ENCODE results near the gene TIAM1. TPM values are rescaled to one million over a fixed set of nuclear protein-coding genes. Genes with fewer than 3 reads are reported as not detected.
A peak's percentile ranks its signal among the peaks of the same experiment; 100 is the strongest.

TIAM1 gene
- total RNA-seq, 2 experiments from 2014 or later: 15.0 to 25.1 TPM

DNA sequence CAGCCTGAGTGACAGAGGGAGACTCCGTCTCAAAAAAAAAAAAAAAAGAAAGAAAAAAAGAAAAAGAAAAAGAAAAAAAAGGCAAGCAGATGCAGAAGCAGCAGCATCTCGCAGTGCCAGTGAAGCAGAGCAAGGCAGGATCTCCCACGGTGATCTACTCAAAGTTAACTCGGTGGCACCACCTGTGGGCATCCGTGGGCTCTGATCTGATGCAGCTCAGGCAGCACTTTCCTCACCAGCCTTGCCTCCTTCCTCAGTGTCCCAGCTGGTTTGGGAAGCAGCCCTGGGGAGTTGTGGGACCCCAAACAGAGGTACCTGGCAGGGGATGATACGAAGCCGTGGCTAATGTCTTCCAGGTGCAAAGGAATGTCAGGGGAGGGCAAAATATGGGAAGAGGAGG, 201.5 kb downstream of the TIAM1 start:
- H3K27ac ChIP-seq (ENCODE audit: low read depth, low read length, poor library complexity, severe bottlenecking): no peak overlapping the region
- H3K4me2 ChIP-seq (ENCODE audit: low read length): no peak overlapping the region
- no peaks in the 10 kb centered on the region for H3K9me3 ChIP-seq (ENCODE audit: low read length)
- CTCF ChIA-PET (ENCODE audit: unreplicated experiment): no interaction called here
- no peaks in the 10 kb centered on the region for H3K4me1 ChIP-seq (ENCODE audit: insufficient read depth, low read length, poor library complexity, severe bottlenecking)
- H2AFZ ChIP-seq (ENCODE audit: low read length): no peak overlapping the region
- H3K79me2 ChIP-seq (ENCODE audit: insufficient read depth, low read depth, low read length): no peaks in the 10 kb centered on the region
- no peaks in the 10 kb centered on the region for H3K36me3 ChIP-seq (ENCODE audit: insufficient read depth, low read length)
- no peak overlapping the region for H3K4me3 ChIP-seq (ENCODE audit: low read depth, low read length, poor library complexity, severe bottlenecking)
- H3K9me2 ChIP-seq (ENCODE audit: insufficient read depth, low read length): no peaks in the 10 kb centered on the region
- DNase-seq (ENCODE audit: low spot score): peak; percentile 5
- POLR2A ChIA-PET: no interaction called here
- intact Hi-C loops (cut with micrococcal nuclease; ENCODE audit: unreplicated experiment): no loop called here
- H4K20me1 ChIP-seq (ENCODE audit: insufficient read depth, low read length): no peaks in the 10 kb centered on the region
- TF ChIP-seq, protein P1, sequence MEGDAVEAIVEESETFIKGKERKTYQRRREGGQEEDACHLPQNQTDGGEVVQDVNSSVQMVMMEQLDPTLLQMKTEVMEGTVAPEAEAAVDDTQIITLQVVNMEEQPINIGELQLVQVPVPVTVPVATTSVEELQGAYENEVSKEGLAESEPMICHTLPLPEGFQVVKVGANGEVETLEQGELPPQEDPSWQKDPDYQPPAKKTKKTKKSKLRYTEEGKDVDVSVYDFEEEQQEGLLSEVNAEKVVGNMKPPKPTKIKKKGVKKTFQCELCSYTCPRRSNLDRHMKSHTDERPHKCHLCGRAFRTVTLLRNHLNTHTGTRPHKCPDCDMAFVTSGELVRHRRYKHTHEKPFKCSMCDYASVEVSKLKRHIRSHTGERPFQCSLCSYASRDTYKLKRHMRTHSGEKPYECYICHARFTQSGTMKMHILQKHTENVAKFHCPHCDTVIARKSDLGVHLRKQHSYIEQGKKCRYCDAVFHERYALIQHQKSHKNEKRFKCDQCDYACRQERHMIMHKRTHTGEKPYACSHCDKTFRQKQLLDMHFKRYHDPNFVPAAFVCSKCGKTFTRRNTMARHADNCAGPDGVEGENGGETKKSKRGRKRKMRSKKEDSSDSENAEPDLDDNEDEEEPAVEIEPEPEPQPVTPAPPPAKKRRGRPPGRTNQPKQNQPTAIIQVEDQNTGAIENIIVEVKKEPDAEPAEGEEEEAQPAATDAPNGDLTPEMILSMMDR (conservative IDR thresholded peaks at IDR 0.05; ENCODE audit: low read length): no peak
- no peak for TF ChIP-seq EZH2phosphoT487 (IDR thresholded peaks at IDR 0.05; ENCODE audit: borderline replicate concordance, low read depth, low read length)
- BruUV-seq (replicated peaks): no TSS peak

DNA sequence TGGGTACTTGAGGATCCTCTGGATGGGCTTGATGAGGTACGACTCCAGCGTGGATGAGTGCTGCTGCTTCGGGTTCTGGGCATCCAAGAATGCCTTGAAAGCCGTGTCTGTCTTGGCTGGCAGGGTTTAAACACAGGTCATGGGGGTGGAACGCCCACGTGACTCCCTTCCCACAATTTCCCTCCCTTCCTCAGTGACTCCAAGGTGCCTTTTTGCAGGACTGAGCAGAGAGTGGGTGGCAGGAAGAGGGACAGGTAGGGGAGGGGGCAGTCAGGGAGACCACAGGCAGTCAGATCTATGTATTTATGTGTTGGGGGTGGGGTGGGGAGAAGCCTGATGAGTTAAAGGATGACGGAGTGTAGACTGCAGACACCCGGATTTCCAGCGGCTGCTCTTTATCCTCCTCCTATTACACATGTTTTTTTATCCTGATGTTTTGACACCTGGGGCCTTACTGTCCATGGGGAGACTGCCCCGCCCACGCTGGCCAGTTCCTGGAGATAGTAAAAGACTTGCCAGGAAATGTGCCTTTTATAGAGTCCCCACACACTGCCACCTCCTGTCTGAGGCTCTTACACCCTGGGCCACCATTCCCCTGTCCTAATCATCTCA, 202.6 kb downstream of the TIAM1 start:
- ChIA-PET POLR2A (no interaction called here), CTCF (ENCODE audit: unreplicated experiment) (no interaction called here)
- Histone ChIP-seq H3K36me3 (ENCODE audit: insufficient read depth, low read length) (no peaks in the 10 kb centered on the region), H4K20me1 (ENCODE audit: insufficient read depth, low read length) (no peaks in the 10 kb centered on the region), H2AFZ (ENCODE audit: low read length) (no peak overlapping the region), H3K9me2 (ENCODE audit: insufficient read depth, low read length) (no peaks in the 10 kb centered on the region), H3K27ac (ENCODE audit: low read depth, low read length, poor library complexity, severe bottlenecking) (no peak overlapping the region), H3K4me1 (ENCODE audit: insufficient read depth, low read length, poor library complexity, severe bottlenecking) (no peaks in the 10 kb centered on the region), H3K4me3 (ENCODE audit: low read depth, low read length, poor library complexity, severe bottlenecking) (no peak overlapping the region), H3K9me3 (ENCODE audit: low read length) (no peaks in the 10 kb centered on the region), H3K4me2 (ENCODE audit: low read length) (no peak overlapping the region), H3K79me2 (ENCODE audit: insufficient read depth, low read depth, low read length) (no peaks in the 10 kb centered on the region)
- TF ChIP-seq EZH2phosphoT487 (IDR thresholded peaks at IDR 0.05; ENCODE audit: borderline replicate concordance, low read depth, low read length): no peak
- TF ChIP-seq, protein P1 (conservative IDR thresholded peaks at IDR 0.05; ENCODE audit: low read length): no peak
- no peak for DNase-seq (ENCODE audit: low spot score)
- intact Hi-C loops (cut with micrococcal nuclease; ENCODE audit: unreplicated experiment): no loop called here
- no TSS peak for BruUV-seq (replicated peaks)

GRCh38 chr21:31140676-31141075, 203.4 kb downstream of the TIAM1 start:
- H3K4me1 ChIP-seq (ENCODE audit: insufficient read depth, low read length, poor library complexity, severe bottlenecking): no peaks in the 10 kb centered on the region
- no peaks in the 10 kb centered on the region for H4K20me1 ChIP-seq (ENCODE audit: insufficient read depth, low read length)
- H3K9me3 ChIP-seq (ENCODE audit: low read length): no peaks in the 10 kb centered on the region
- BruUV-seq (replicated peaks): no TSS peak
- H3K4me3 ChIP-seq (ENCODE audit: low read depth, low read length, poor library complexity, severe bottlenecking): no peak overlapping the region
- no peaks in the 10 kb centered on the region for H3K9me2 ChIP-seq (ENCODE audit: insufficient read depth, low read length)
- intact Hi-C loops (cut with micrococcal nuclease; ENCODE audit: unreplicated experiment): no loop called here
- ChIA-PET POLR2A (no interaction called here), CTCF (ENCODE audit: unreplicated experiment) (no interaction called here)
- no peak overlapping the region for H2AFZ ChIP-seq (ENCODE audit: low read length)
- no peaks in the 10 kb centered on the region for H3K79me2 ChIP-seq (ENCODE audit: insufficient read depth, low read depth, low read length)
- no peak overlapping the region for H3K27ac ChIP-seq (ENCODE audit: low read depth, low read length, poor library complexity, severe bottlenecking)
- no peak overlapping the region for H3K4me2 ChIP-seq (ENCODE audit: low read length)
- no peak for DNase-seq (ENCODE audit: low spot score)
- no peaks in the 10 kb centered on the region for H3K36me3 ChIP-seq (ENCODE audit: insufficient read depth, low read length)
- no peak for TF ChIP-seq EZH2phosphoT487 (IDR thresholded peaks at IDR 0.05; ENCODE audit: borderline replicate concordance, low read depth, low read length)
- TF ChIP-seq, protein P1 (conservative IDR thresholded peaks at IDR 0.05; ENCODE audit: low read length): no peak
